LNCaP clone FGC (cell line): ENCODE results near the gene PCBP3.

ENCODE experiments used
- DNase-seq: peaks from one replicate; pipeline ENCODE4 v3.0.0-alpha.2; 2011; ENCODE audit warnings: low read depth
- H3K4me3 ChIP-seq: 2 replicates; pipeline ENCODE4 v1.5.1; 2011; ENCODE audit warnings: mild to moderate bottlenecking, low read depth, low read length, control low read depth
- TF ChIP-seq, protein P1 (sequence below): IDR thresholded peaks from 2 replicates; pipeline ENCODE4 v1.5.1; 2012; ENCODE audit warnings: mild to moderate bottlenecking; ENCODE audit not compliant: control insufficient read depth, insufficient read depth; ENCODE audit errors: extremely low read depth

The PCBP3 gene

DNA sequence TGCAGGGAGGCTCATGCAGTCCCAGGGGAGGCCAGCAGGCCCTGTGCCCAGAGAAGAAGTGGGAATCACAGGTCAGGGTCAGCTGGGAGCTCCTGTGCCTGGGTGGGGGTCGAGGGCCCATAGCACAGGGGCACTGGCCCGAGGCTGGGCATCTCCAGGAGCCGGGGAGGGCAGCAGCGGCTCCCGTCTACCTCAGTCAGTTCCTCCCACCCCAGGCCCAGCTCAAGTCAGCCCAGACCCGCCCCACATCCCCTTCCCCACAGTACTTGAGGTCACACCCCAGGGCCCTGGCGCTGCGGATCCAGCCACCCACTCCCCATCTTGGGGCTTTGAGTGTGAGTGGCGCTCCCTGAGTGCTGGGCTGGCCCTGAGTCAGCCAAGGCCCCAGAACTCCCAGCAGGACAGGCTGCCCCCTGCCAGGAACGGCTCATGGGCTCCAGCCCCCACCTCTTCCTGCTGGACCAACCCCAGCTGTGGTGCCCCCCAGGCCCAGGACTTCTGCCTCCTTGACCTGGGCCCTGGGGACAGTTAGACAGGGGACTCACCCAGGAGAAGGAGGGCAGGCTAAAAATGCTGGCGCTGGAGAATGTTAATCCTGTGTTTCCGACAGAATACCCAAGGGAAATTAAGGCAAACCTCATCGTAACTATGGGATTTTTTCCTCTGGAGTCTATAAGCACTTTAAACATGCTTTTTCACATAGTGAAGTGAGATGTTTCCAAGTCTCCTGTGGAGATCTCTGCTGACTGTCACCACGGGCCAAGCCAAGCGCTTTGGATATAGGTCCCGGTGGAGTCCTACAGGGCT lies 269.3 kb downstream of the PCBP3 start:
- DNase-seq = no peak
- no peak overlapping the region for H3K4me3 ChIP-seq
- TF ChIP-seq, protein P1, sequence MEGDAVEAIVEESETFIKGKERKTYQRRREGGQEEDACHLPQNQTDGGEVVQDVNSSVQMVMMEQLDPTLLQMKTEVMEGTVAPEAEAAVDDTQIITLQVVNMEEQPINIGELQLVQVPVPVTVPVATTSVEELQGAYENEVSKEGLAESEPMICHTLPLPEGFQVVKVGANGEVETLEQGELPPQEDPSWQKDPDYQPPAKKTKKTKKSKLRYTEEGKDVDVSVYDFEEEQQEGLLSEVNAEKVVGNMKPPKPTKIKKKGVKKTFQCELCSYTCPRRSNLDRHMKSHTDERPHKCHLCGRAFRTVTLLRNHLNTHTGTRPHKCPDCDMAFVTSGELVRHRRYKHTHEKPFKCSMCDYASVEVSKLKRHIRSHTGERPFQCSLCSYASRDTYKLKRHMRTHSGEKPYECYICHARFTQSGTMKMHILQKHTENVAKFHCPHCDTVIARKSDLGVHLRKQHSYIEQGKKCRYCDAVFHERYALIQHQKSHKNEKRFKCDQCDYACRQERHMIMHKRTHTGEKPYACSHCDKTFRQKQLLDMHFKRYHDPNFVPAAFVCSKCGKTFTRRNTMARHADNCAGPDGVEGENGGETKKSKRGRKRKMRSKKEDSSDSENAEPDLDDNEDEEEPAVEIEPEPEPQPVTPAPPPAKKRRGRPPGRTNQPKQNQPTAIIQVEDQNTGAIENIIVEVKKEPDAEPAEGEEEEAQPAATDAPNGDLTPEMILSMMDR = no peak

DNA sequence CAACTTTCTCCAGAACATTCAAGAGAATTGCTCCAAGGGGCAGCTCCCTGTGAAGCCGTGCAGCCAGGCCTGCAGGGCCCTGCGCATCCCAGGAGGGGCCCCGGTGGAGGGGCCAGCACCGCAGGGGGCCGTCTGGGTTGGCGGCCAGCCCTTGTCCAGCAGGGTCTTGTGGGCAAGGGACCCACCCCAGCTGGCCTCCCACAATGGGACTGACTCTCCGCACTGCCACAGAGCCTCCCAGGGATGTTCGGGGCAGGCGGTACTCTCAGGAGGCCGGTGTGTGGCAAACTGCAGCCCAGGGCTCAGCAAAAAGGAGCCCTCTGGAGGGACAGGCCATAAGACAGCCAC lies 269.9 kb downstream of the PCBP3 start:
- TF ChIP-seq, protein P1 = no peak
- DNase-seq = no peak
- H3K4me3 ChIP-seq = no peak overlapping the region

- no peak overlapping the region for H3K4me3 ChIP-seq
- TF ChIP-seq, protein P1 = no peak
- no peak for DNase-seq
Measured at GRCh38 chr21:45913886-45914285, 270.4 kb downstream of the PCBP3 start.

DNA sequence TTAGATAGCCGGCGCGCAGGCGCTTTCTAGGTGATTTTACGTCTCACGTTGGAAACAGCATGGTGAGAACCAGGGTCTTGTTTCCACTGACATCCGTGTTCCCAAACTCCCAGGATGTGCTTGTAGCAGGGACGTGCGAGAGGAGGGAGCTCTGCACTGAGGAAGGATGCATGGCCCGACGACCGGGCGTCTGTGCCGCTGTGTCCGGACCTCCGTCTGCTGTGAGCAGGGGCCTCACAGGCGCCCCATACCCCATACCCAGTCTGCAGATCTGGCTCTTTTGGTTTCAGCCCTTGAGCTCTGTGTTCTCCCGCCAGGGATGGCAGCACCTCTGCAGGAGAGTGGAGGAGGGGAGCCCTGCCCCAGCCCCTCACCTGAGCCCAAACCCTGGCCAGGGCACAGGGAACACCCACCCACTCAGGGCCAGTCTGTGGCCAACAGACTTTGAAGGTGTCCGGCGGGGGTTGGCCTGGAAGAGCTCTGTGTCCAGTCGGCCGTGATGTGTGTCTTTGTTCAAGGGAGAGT lies 270.9 kb downstream of the PCBP3 start:
- no peak for DNase-seq
- no peak overlapping the region for H3K4me3 ChIP-seq
- TF ChIP-seq, protein P1 = no peak

DNA sequence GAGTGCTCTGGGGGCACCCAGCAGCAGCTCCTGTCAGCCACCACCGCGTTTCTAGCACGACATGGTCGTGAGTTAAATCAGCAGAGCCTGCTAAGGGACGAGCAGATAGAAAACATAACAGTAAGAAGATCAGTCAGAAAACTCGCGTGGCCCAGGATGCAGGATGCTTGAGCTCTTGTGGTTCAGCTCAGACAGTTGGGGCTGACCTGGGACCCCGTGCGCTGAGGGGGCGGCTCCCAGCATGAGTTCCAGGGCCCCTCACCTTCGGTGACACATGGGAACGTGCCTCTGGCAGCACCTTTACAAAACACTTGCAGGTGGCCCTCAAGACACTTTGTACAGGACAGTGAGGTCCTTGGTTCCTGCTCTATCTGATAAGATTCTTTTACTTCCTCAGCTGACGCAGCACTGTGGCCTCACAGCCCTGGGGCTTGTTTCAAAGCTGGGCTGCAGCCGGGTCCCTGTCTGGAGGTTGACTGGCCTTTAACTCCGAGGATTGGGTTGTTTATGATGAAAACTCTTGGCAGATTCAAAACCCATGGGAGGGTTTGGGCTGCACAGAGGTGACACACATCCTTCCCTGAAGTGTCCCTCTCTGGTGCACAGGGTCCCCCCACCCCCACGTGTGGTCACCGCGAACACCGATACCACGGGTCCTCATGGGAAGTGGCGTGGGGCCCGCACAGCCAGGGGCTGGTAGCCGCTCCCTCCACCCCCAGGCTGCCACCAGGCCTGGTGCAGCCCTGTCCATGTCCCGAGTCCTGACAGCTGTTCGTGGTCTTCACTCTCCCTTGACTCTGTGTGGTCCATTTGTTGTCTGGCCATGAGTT lies 272.7 kb downstream of the PCBP3 start:
- no peak for DNase-seq
- TF ChIP-seq, protein P1 = no peak

GRCh38 chr21:45917241-45917640 lies 273.7 kb downstream of the PCBP3 start:
- DNase-seq = no peak
- TF ChIP-seq, protein P1 = no peak
- H3K4me3 ChIP-seq = no peak overlapping the region

More for the DNA sequence above, 272.7 kb downstream of the PCBP3 start:
- no peak overlapping the region for H3K4me3 ChIP-seq

DNA sequence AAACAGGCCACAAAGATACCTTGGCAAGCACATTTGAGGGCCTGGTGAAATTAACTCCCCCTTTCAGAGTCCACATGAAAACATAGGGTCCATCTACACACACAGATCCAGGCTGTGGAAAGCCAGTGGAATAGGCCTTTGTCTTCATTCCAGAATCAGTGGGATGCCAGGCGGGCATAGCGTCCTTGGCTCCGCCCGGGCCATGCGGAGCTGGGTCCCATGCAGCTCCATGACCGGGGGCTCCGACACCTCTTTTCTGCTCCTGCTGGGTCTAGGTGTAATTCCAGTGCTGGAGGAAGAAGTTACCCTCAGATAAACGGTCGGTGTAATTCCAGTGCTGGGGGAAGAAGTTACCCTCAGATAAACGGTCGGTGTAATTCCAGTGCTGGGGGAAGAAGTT lies 274.5 kb downstream of the PCBP3 start:
- no peak for DNase-seq
- H3K4me3 ChIP-seq = no peak overlapping the region
- TF ChIP-seq, protein P1 = no peak
